Tibial nerve (tissue), 4 donors: ENCODE results near the gene DLX2.

Experiments used
- EP300 ChIP-seq, 2 donors: sonication (generic); formaldehyde crosslinking; IDR thresholded peaks; one replicate each; pipeline ENCODE4 v1.6.1; 2017; ENCODE audit warnings: antibody characterized with exemption in 2 of 2, mild to moderate bottlenecking in 1 of 2
- POLR2A ChIP-seq, 2 donors: fragments of 450-650 bp; IDR thresholded peaks; one replicate each; pipeline ENCODE4 v1.6.1; 2017; ENCODE audit warnings: antibody characterized with exemption in 2 of 2, mild to moderate bottlenecking in 2 of 2, moderate library complexity in 2 of 2
- TF ChIP-seq, protein P1 (sequence below), 5 experiments: fragments of 200-600 bp in 3 of 5; fragments of 450-650 bp in 2 of 5; sonication (generic) in 3 of 5; IDR thresholded peaks; one replicate each; pipeline ENCODE4 v1.5.1; 2016 to 2019; ENCODE audit warnings: antibody characterized with exemption in 5 of 5, mild to moderate bottlenecking in 3 of 5, moderate library complexity in 2 of 5

DNA sequence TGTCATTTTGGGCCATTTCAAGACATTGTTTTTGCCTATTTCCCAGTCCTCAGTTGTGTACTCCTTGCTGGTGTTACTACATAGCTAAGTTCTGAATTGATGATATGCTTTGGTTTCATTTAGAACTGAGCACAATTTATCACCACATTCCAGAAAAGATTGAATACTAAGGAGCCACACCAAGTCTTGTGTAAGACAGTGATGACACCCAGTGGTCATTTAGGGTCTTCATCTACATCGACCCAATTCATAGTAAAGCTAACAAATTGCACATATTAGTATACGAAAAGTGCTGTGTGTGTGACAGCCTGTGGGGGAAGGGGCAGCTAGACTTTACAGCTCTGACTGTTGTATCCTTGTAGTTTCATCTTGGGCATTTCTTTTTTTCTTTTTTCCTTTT is 10.9 kb upstream of the DLX2 start:
- no peak for TF ChIP-seq POLR2A (IDR thresholded peaks at IDR 0.05)
- TF ChIP-seq, protein P1, sequence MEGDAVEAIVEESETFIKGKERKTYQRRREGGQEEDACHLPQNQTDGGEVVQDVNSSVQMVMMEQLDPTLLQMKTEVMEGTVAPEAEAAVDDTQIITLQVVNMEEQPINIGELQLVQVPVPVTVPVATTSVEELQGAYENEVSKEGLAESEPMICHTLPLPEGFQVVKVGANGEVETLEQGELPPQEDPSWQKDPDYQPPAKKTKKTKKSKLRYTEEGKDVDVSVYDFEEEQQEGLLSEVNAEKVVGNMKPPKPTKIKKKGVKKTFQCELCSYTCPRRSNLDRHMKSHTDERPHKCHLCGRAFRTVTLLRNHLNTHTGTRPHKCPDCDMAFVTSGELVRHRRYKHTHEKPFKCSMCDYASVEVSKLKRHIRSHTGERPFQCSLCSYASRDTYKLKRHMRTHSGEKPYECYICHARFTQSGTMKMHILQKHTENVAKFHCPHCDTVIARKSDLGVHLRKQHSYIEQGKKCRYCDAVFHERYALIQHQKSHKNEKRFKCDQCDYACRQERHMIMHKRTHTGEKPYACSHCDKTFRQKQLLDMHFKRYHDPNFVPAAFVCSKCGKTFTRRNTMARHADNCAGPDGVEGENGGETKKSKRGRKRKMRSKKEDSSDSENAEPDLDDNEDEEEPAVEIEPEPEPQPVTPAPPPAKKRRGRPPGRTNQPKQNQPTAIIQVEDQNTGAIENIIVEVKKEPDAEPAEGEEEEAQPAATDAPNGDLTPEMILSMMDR (IDR thresholded peaks at IDR 0.05), result peak in 4 of 5 experiments; percentile 8 to 39 (median 18)
- no peak for TF ChIP-seq EP300 (IDR thresholded peaks at IDR 0.05)
